ENCODE measurements around the gene MS4A10.
A peak's percentile ranks its signal among the peaks of the same experiment; 100 is the strongest.
"Not testable (repeated sequence)": the region's sequence is repeated elsewhere in the genome, so short reads cannot be mapped to it uniquely, and the experiment has no call there.

MS4A10 gene

DNA sequence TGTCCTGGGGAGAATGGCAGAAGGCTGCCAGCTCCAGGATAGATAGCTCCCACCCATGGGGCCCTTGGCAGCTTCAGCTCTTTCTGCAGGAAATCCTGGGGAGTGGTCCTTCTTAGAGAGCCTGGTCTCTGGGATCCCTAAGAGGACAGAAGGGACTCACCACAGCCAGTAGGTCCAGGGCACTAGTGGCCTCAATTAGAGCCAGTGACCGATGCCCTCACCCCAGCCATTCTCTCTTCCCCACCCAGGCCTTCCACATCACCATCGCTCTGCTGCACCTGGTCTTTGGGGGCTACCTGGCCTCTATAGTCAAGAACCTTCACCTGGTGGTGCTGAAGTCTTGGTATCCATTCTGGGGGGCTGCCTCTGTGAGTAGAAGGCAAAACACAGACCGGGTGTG is 5.6 kb downstream of the MS4A10 start:
- no peak for DNase-seq

DNA sequence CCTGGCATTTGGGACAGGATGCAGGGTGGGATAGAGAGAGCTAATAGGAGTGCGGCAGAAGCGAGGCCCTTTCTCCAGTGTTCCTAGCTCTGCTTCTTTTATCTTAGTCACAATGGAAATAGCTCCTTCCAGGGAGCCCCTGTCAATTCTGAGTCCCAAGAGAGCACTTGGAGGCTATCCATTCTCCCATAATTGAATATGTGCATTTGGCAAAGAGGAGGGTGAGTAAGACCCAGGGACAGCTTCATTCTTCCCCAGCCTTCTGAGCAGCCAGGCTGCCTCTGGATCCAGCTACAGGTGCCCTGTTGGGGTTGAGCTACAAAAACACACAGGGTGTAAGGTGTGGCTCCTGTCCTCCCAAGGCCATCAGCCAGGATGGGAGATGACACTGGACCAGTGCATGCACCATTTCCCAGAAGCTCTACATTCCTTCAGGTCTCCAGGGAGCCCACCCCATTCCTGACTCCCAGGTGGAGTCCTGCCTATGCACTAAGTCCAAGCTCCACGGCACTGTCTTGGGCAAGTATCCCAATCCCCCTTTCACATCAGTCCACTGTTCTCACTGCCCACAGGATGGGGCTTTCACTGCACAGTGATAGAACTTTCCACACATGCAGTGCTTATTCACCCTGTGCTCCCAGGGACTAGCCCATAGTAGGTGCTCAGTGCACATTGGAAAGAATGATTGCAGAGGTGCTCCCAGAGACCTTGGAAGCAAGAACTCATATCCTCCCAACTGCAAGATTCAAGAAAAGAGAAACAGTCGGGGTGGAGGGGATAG is 6.2 kb downstream of the MS4A10 start:
- DNase-seq = no peak

DNA sequence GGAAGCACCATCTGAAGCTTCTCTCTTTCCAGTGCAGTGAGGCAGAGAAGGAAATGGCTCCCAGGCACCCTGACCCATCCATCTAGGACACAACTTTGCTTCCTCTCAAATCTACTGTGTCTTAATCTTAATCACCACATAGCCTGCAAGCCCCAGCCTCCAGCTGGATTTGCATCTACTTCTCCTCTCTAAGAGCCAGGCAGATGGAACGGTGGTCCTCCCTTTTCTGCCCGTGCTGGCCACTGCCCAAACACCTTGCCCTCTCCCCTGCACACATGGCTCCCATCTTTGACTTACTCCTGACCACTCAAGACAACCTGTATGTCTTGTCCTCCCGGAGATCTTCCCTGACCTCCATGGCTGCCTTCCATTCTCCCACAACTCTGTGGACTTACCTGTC is 7.4 kb downstream of the MS4A10 start:
- no peak for DNase-seq

DNA sequence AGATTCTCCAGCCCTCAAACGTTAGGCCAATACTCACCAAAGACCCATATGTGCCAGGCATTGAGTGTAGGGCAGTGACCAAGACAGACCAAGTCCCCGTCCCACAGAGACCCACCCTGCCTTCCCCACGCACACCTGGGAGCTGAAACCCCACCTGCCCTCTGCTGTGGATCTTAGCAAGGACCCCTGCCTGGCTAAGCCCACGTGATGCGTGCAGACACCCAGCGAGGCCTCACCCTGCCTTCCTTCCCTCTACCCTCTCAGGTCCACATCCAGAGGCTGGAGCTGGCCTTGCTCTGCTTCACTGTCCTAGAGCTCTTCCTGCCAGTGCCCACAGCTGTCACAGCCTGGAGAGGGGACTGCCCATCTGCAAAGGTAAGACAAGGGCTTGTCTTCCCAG is 10.2 kb downstream of the MS4A10 start:
- no peak for DNase-seq

DNA sequence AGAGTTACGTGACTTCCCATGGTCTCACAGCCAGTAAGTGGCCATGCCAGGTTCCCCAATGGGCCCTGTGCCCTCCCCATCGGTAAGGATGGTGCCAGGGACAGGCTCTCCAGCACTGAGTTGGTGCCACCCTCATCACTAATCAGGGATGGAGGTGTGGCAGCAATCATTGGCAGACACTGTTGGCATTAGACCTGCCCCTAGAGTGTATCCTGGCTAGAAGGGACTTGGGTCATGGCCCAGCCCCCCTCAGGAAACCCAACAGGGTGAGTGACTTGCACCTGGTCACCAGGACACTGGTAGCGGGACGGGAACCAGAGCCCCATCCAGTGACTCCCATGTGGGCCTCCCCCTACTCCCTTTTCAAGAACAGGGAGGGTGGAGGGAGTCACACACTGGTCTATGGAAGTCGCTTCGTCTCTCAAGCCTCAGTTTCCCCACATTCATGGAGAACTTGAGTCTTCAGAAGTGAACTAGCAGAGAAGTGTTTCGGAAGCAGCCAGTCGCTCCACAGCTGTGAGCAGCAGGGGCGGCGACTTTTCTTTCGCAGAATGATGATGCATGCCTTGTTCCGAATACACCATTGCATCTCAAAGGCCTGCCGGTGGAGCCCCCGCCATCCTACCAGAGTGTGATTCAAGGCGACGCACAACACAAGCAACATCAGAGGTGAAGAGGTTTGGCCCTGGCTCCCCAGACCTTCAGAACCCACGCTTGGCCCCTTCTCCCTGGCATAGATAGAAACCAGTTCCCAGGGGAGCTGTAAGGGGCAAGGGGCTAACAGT is 12.9 kb downstream of the MS4A10 start:
- DNase-seq = no peak

DNA sequence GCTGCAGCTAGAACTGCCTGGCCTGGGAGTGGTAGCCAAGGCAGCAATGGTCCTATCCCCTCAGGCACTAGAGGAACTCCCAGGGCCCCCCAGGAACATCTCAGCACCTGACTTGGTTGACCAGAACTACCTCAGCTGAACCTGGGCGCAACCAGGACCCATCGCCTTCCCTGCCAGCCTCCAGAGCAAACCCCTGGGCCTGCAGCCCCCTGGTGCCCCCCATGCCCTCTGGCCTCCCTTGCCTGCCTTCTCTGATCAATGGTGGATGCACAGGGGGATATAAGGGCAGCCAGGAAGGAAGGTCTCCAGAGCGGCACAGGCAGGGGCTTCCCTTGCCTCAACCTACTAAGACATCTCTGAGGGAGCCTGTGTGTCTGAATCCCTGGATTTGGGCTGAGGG is 13.5 kb downstream of the MS4A10 start:
- DNase-seq = no peak

DNA sequence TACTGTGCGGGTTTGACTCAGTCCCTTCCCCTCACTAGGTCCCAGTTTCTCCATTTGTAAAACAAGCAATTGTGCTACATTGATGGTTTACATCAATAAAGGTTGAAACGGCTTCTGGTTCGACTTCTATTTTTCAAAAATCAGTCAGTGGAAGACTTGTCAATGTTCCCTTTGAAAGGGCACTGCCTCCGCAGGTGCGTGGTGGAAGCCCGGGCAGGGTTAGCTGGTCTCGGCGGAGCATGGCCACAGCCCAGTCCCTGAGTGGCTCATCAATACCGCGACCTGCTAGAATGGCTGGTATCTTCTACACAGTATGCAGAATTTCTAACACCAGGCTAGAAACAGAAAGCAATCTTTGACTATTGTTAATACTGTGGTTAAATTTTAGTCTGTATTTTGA is 16.1 kb downstream of the MS4A10 start:
- DNase-seq = no peak

DNA sequence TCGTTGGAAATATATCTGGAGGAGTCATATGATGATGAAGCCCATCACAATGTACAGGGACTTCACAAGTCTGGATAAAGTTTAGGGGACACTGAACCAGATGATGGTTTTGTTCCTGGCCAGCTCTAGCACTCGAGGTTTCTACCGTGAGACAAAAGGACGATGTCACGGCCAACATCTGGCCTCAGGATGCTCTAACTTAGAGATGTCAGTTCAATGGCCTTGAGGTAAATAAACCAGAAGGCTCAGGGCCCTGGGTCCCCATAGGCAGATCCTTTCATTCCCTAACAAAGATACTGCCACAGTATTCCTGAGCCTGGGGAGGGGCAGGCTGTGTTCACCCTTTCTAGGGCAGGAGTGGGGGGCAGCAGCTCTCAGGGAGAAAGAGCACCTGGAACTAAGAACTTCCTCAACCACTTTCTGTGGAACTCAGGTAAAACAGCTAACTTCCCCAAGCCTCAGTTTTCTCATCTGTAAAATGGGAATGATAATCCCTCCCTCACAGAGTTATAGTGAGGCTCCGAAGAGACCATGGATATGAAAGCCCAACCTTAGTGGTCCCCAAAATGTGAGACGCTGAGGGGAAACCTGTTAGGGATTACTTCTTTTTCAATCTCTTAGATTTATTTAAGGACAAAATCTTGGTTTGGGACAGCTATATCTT is 18.3 kb downstream of the MS4A10 start:
- DNase-seq = no peak

DNA sequence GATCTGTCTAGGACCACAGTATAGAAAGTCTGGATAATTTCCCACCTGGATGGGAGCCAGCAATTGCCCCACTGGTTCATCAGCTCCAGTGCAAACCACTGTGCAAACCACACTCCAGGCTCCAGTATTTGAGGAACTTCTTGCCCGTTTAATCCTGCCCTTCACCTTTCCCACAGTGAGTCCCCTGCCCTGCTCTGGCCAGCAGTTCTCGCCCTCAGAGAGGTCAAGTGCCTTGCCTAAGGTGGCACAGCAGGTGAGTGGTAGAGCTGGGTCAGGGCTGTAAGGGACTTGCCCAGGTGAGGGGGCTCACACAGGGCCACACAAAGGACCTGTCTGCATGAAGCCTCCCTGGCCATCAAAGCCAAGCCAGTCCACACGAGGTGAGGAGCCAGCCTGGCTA is 24.1 kb downstream of the MS4A10 start:
- DNase-seq = no peak

DNA sequence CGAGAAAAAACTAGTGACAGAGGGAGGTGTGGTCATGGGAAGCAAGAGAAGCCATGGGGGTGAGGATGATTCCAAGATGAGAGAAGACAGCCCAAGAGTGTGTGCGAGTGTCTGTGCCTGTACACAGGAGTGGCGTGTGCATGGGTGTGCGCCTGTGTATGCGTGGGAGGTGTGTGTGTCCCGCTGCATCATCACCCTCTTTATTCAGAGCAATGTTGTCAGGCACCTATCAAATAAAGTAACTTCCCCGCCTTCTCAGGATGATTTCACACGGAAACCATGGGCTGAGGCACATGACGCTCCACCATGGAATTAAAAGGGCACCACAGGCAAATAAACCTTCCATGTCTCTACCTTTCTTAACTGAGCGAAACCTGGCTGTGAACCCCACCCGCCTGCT is 24.6 kb downstream of the MS4A10 start:
- DNase-seq = no peak

DNA sequence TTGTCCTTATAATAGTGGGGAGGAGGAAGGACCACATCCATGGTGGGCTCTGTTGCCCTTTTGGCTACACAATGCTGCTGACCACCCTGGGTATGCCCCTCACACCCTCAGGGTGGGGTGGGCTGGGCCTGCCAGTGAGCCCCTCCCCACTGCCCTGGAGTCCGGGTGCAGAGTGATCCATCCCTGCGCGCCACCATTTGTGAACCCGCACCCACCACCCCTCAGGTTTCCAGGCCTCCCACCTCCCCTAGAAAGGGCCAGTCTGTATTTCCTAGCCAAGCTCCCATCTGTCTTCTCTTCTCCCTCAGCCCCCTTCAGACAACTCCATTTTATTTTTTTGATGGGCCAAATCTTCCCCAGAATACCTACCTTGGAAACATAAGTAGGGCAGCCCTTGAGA is 25.0 kb downstream of the MS4A10 start:
- DNase-seq = no peak

DNA sequence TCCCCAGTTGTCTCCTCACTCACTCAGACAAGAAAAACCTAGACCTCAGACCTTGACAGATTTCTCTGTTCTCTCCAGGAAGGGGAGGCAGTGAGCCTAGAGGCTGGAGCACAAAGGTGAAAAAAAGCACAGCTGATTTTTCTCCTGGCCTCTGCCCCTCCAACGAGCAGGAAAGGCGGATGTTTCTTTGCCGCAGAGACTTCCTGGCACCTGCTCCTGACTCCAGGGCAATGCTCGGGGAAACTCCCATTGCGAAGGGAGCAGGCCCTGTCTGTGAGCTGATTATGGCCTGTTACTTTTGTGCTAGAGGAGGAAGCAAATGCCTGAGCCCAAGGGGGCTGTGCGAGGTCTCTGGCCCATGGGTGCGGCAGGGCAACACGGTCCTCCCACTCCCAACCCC is 25.4 kb downstream of the MS4A10 start:
- DNase-seq = no peak

DNA sequence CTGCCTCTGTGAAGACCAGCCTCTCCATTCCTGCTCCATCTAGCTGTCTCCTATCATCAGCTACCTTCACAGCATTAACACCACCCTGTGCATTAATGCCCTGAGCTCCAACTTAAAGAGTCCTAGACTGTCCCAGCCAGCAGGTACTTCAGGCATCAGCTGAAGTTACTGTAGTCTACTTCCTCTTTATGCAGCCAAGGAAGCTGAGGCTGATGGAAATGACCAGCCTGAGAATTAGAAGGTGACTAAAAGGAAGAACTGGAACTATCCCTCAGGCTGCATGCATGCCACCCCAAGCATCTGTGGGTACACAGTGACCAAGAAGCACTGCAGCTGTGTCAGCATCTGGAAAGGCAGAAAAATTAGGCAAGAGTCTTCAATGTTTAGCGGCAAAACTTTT is 28.2 kb downstream of the MS4A10 start:
- no peak for DNase-seq

DNA sequence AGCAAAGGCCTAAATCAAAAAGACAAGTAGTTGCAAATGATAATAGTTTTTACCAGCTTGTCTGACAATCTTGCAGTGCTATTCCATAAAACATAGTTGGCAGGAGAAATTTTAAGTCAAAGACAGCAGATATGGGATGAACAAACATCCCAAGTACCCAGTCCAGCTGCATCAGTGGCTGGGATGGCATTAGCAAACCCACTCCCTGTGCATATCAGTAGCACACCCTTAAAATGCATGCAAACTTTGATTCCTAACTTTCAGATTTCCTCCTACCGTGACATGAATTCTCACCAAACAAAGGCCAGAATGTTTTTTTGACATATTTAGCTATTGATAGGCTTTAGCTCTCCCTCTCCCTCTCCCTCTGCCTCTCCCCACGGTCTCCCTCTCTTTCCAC is 29.0 kb downstream of the MS4A10 start:
- no peak for DNase-seq

DNA sequence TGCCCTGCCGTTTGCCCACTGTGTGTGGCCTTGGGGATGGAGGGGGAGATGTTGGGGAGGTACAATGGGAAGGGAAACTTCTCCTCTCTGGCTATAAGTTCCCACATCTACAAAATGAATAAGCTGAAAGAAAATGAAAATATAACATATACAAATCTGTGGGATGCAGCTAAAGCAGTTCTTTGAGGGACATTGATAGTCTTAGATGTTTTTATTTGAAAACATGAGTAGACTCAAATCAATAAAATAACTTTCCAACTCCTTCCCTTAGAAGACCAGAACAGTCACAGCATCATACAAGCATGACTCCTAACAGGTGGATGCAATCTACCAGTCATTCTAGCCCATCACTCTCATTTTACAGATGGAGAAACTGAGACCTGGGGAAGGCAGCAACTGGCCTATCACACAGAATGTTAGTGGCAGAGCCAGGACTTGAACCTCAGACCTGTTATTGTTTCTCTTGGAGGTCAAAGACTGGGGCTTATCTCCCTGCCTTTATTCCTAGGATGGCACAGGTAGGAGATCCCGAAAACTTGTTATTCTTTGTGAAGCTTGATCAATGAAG is 31.5 kb downstream of the MS4A10 start:
- DNase-seq = no peak

DNA sequence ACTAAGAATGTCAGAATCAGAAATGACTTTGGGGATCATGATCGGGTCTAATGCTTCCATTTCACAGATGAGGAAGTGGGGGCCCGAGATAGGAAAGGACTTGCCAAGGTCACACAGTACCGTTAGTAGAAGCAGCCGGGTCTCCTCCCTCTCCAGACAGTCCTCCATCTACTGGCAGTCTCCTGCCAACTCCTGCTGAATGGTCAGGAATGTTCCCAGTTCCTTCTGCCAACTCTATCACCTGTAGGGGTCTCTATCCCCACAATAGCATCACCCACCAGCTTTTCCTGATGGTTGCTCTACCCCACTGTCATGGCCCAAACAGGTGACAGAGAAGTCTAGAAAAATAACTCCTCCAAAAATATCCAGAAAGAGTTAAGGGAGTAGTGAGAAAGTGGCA is 32.9 kb downstream of the MS4A10 start:
- DNase-seq = no peak

DNA sequence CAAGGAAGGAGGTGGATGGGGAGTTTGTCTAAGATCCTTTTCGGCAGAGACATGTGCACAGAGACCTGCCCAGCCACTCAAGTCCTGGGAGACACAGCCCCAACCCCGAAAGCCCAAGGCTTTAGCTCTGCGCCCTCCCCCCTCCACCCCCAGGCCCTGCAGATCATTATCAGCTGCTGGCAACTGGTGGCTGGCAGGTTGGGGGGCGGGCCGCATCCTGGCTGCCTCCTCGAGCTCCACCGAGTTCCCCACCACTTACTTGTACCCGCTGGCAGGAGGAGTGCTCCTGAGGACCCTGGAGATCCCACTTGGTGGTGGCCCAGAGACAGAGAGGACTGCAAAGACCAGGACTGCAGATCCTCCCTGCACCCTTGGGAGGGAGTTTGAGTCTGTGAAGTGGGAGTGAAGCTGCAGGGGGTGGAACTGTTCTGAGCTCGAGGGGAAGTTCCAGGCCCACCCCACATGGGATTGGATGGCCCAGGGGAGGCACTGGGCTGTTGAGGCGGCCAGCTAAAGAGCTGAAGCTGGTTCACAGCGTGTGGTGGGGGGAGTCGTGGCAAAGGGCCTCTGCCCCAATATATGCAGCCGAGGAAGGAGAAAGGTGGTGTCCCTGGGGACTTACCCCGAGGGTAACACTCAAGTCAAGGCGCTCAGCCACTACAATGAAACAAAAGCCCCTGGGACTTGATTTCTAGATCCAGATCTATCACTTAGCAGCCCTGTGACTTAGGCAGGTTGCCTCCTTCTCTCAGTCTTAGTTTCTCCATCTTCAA is 36.9 kb downstream of the MS4A10 start:
- no peak for DNase-seq

DNA sequence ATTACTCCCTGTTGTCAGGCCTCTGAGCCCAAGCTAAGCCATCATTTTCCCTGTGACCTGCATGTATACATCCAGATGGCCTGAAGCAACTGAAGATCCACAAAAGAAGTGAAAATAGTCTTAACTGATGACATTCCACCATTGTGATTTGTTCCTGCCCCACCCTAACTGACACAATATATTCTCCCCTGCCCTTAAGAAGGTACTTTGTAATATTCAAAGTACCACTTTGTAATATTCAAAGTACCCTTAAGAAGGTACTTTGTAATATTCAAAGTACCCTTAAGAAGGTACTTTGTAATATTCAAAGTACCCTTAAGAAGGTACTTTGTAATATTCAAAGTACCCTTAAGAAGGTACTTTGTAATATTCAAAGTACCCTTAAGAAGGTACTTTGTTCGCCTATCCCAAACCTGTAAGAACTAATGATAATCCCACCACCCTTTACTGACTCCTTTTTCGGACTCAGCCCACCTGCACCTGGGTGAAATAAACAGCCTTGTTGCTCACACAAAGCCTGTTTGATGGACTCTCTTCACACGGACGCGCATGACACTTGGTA is 38.7 kb downstream of the MS4A10 start:
- not testable (repeated sequence) for DNase-seq

DNA sequence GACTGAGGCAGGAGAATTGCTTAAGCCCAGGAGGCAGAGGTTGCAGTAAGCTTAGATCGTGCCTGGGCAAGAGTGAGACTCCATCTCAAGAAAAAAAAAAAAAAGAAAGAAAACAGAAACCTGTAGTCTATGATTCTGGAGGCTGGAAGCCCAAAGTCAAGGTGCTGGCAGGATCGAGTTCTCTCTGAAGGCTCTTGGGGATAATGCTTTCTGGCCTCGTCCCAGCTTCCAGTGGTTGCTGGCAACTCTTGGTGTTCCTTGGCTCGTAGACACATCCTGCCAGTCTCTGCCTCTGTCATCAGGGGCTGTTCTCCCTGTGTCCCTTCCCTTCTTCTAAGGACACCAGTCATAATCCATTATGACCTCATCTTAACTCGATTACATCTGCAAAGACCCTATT is 40.0 kb downstream of the MS4A10 start:
- no peak for DNase-seq

DNA sequence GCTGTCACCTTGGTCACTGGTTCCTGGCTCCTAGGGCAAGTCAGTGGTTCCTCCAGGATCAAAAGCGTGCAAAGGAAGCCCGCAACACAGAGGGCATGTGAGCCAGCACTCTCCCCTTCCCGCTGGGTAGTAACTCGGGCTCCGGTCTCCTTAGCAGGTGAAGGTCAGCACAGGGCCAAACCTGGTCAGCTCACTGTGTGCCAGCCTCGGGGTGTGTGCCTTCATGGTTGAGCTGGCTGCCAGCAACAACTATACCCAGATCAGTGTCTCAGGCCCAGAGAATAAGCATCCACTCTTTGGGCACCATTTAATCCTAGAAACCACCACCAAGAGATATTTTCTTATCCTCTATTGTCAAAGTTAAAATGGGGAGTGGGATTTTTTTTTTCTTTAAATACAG is 40.7 kb downstream of the MS4A10 start:
- no peak for DNase-seq

DNA sequence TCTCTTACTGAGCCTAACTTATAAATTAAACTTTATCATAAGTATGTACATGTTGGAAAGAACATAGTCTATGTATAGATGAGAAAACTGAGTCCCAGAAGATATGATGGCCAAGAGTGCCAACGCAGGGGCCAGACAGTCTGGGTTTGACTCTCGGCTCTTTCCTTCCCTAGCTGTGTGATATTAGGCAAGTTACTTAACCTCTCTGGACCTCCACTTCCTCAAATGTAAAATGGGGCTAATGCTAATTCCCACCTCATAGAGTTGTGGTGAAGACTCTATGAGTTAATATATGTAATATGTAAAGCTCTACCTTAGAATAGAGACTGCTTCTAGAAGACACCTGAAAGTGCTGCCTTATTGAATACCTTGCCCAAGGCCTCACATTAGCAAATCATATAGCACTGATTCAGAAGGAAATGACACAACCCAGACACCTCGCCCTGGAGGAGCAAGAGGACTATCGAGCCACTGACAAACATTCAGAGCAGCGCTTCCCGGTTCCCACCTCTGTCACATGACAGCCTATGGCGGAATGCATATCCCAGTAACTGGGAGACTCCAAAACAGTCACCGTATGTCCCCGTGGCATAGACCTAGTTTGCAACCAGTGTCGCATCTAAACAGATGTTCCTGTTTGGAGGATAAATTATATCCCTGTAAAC is 45.5 kb downstream of the MS4A10 start:
- no peak for DNase-seq

DNA sequence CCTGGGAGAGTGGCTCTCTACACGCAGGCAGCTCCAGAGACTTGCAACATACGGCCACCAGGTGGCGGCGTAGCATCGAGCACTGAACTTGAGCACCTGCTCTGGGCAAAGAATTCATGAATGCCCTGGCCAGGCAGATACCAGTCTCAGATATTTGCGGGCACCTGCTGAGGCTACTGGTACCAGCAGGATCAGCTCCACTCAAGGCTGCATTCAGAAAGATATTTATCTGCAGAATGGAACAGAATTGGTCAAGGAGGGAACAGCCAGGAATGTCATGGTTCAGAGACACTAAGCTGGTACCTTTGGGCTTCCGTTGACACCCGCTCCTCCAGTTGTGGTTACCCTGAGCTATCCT is 46.0 kb downstream of the MS4A10 start:
- peak; percentile 47 for DNase-seq
